Measurements from ENCODE around the gene CYTH2.
"Not testable (repeated sequence)": the region's sequence is repeated elsewhere in the genome, so short reads cannot be mapped to it uniquely, and the experiment has no call there.

Gene CYTH2

GRCh38 chr19:48513289-48514122, 44.3 kb downstream of the CYTH2 start:
- DNase-seq = peak; percentile 60 to 87

- DNase-seq = no peak
Observed at GRCh38 chr19:48514123-48514458, 44.9 kb downstream of the CYTH2 start.

- DNase-seq = no peak
Observed at GRCh38 chr19:48516536-48516935, 47.4 kb downstream of the CYTH2 start.

- DNase-seq = no peak
Observed at GRCh38 chr19:48518207-48518606, 49.0 kb downstream of the CYTH2 start.

- not testable (repeated sequence) for DNase-seq
Observed at GRCh38 chr19:48519426-48519825, 50.3 kb downstream of the CYTH2 start.

GRCh38 chr19:48520134-48520533, 51.0 kb downstream of the CYTH2 start:
- DNase-seq = no peak

GRCh38 chr19:48524221-48524620, 55.1 kb downstream of the CYTH2 start:
- no peak for DNase-seq

GRCh38 chr19:48524732-48525131, 55.6 kb downstream of the CYTH2 start:
- no peak for DNase-seq

GRCh38 chr19:48529156-48529555, 60.0 kb downstream of the CYTH2 start:
- no peak for DNase-seq

- no peak for DNase-seq
Observed at GRCh38 chr19:48530066-48530720, 61.0 kb downstream of the CYTH2 start.

- DNase-seq = no peak
Observed at GRCh38 chr19:48530770-48531169, 61.6 kb downstream of the CYTH2 start.
